ENCODE data around the gene TESMIN. TPM values are rescaled to one million over a fixed set of nuclear protein-coding genes. Genes with fewer than 3 reads are reported as not detected.

Gene TESMIN
- total RNA-seq, 2 experiments from 2014 or later, result 8.2 to 9.5 TPM

DNA sequence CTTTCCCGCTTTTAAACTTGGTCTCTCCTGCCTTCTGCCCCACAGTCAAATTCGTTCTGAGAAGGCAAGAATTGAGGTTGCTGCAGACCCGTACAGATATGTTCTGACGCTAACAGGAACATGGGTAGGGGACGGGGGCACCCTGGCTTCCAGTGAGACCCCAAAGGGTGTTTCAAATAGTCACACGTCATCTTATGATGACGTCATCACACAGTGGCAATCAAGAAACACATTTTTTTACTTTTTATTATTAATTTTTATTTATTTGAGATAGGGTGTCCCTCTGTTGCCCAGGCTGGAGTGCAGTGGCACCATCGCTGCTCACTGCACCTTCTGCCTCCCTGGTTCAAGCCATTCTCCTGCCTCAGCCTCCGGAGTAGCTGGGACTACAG is 22.9 kb upstream of the TESMIN start:
- no peak for DNase-seq
- Mint-ChIP-seq H3K27me3 (ENCODE audit: low read depth) (no peaks in the 10 kb centered on the region), H3K9me3 (ENCODE audit: insufficient read depth) (no peaks in the 10 kb centered on the region), H3K4me1 (ENCODE audit: low read depth) (no peaks in the 10 kb centered on the region), H3K36me3 (ENCODE audit: low read depth) (peaks cover 56% of the 10 kb centered on the region), H3K4me3 (no peak overlapping the region), H3K27ac (no peak overlapping the region)
- ChIA-PET POLR2A (no interaction called here), CTCF (no interaction called here)
- no peak for ATAC-seq

DNA sequence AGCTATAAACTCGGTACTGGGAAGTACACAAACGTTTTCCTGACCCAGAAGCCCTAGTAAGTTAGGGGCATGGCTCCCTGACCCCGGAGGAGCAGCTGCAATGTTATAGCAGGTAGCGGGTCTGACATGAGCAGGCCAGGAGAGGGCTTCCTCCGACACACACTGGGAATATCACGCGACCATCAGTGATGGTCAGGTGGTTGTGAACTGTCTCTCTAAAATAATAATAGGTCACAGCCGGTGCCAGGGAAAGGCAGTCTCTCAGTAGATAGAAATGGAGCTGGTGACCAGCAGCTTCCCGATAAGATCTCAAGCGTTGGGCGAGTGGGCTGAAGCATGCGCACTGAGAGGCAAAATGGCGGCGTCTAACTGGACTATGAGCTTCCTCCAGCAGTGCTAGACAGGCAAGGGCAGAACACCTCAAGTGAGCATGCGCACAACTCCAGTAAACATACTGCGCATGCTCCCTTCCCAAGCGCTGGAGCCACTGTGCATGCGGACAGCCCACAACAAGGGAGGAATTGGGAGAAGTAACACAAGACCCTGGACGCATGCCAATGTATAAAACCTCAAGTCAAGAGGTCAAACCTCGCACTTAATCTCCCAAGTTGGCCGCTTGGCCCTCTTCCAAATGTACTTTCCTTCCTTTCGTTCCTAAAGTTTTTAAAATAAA is 22.3 kb upstream of the TESMIN start:
- Mint-ChIP-seq H3K27ac (no peak overlapping the region), H3K4me1 (ENCODE audit: low read depth) (no peaks in the 10 kb centered on the region), H3K4me3 (no peak overlapping the region), H3K9me3 (ENCODE audit: insufficient read depth) (no peaks in the 10 kb centered on the region), H3K27me3 (ENCODE audit: low read depth) (no peaks in the 10 kb centered on the region), H3K36me3 (ENCODE audit: low read depth) (peaks cover 55% of the 10 kb centered on the region)
- no peak for DNase-seq
- ChIA-PET CTCF (no interaction called here), POLR2A (no interaction called here)
- ATAC-seq, result no peak

GRCh38 chr11:68772936-68773335 is 21.6 kb upstream of the TESMIN start:
- ATAC-seq (no peak), DNase-seq (no peak)
- H3K36me3 Mint-ChIP-seq (ENCODE audit: low read depth), result peaks cover 52% of the 10 kb centered on the region
- no peaks in the 10 kb centered on the region for H3K27me3 Mint-ChIP-seq (ENCODE audit: low read depth)
- ChIA-PET POLR2A (no interaction called here), CTCF (no interaction called here)
- no peak overlapping the region for H3K4me3 Mint-ChIP-seq
- H3K27ac Mint-ChIP-seq, result no peak overlapping the region
- H3K4me1 Mint-ChIP-seq (ENCODE audit: low read depth), result no peaks in the 10 kb centered on the region
- no peaks in the 10 kb centered on the region for H3K9me3 Mint-ChIP-seq (ENCODE audit: insufficient read depth)

- DNase-seq (no peak), ATAC-seq (no peak)
- Mint-ChIP-seq H3K4me3 (no peak overlapping the region), H3K9me3 (ENCODE audit: insufficient read depth) (no peaks in the 10 kb centered on the region), H3K27ac (no peak overlapping the region), H3K36me3 (ENCODE audit: low read depth) (peaks cover 47% of the 10 kb centered on the region), H3K27me3 (ENCODE audit: low read depth) (no peaks in the 10 kb centered on the region), H3K4me1 (ENCODE audit: low read depth) (no peaks in the 10 kb centered on the region)
- CTCF ChIA-PET, result no interaction called here
- POLR2A ChIA-PET, result no interaction called here
These were observed 19.5 kb upstream of the TESMIN start for GRCh38 chr11:68770781-68771180.

DNA sequence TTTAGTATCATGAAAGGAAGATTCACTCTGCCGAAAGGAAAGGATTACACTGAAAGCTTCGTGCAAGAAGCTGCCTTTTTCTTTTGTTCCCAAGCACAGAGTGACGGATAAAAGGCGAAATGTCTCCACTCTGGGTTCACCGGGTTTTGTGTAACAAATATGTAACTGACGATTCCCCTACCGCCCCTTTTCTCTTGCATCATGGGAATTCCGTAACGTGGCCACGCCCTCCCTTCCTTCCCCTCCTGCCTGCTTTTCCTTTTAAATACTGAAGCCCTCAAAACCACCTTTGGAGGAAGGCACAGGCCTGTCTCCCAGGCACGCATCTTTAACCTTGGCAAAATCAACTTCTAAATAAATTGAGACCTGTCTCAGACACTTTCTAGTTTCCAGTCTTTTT is 16.4 kb upstream of the TESMIN start:
- Mint-ChIP-seq H3K27me3 (ENCODE audit: low read depth) (no peaks in the 10 kb centered on the region), H3K27ac (no peak overlapping the region), H3K4me3 (no peak overlapping the region), H3K9me3 (ENCODE audit: insufficient read depth) (no peaks in the 10 kb centered on the region), H3K36me3 (ENCODE audit: low read depth) (peaks cover 31% of the 10 kb centered on the region), H3K4me1 (ENCODE audit: low read depth) (peaks cover 6% of the 10 kb centered on the region)
- CTCF ChIA-PET, result no interaction called here
- DNase-seq, result no peak
- no peak for ATAC-seq
- POLR2A ChIA-PET, result no interaction called here

DNA sequence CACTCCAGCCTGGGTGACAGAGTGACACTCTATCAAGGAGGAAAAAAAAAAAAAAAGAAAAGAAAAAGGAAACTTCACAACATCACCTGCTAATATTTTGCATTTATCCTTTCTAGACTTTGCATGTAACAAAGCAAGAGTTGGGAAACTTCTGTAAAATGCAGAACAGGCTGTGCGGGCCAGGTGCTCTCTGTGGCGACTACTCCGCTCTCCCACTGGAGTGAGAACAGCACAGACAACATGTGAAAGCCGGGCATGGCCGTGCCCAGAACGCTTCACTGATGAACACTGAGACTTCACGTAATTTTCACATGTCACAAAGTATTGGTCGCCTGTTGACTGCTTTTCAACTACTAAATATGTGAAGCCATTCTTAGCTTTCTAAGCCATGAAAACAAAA is 15.5 kb upstream of the TESMIN start:
- Mint-ChIP-seq H3K27me3 (ENCODE audit: low read depth) (no peaks in the 10 kb centered on the region), H3K36me3 (ENCODE audit: low read depth) (peaks cover 36% of the 10 kb centered on the region), H3K4me3 (no peak overlapping the region), H3K27ac (no peak overlapping the region), H3K9me3 (ENCODE audit: insufficient read depth) (no peaks in the 10 kb centered on the region), H3K4me1 (ENCODE audit: low read depth) (peaks cover 6% of the 10 kb centered on the region)
- DNase-seq (no peak), ATAC-seq (no peak)
- ChIA-PET CTCF (no interaction called here), POLR2A (no interaction called here)

DNA sequence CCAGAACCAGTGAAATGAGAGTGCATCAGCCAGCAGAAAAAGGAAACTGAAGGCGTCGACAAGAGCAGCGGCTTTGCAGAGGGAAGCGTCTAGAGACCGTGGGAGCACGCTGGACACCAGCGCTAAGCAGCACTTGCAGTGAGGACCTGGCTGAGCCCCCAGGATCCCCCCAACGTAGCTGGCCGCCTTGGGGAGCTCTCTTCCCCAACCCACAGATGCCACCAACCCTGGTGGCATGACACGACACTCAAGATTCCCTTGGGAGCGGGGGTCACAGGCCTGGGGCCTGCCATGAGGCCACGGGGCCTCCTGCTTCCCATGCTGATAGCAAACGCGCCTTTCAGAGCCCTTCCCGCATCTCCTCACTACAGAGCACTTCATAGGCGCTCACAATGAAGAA is 13.4 kb upstream of the TESMIN start:
- Mint-ChIP-seq H3K27ac (no peak overlapping the region), H3K4me1 (ENCODE audit: low read depth) (peaks cover 6% of the 10 kb centered on the region), H3K36me3 (ENCODE audit: low read depth) (peaks cover 25% of the 10 kb centered on the region), H3K27me3 (ENCODE audit: low read depth) (no peaks in the 10 kb centered on the region), H3K9me3 (ENCODE audit: insufficient read depth) (no peaks in the 10 kb centered on the region), H3K4me3 (no peak overlapping the region)
- CTCF ChIA-PET, result no interaction called here
- DNase-seq (no peak), ATAC-seq (no peak)
- POLR2A ChIA-PET, result no interaction called here

- CTCF ChIA-PET, result no interaction called here
- no peaks in the 10 kb centered on the region for H3K27me3 Mint-ChIP-seq (ENCODE audit: low read depth)
- POLR2A ChIA-PET, result no interaction called here
- peaks cover 29% of the 10 kb centered on the region for H3K36me3 Mint-ChIP-seq (ENCODE audit: low read depth)
- peaks cover 6% of the 10 kb centered on the region for H3K4me1 Mint-ChIP-seq (ENCODE audit: low read depth)
- no peaks in the 10 kb centered on the region for H3K9me3 Mint-ChIP-seq (ENCODE audit: insufficient read depth)
- H3K4me3 Mint-ChIP-seq, result no peak overlapping the region
- ATAC-seq (no peak), DNase-seq (no peak)
- no peak overlapping the region for H3K27ac Mint-ChIP-seq
These were observed 12.8 kb upstream of the TESMIN start for GRCh38 chr11:68763926-68764657.

DNA sequence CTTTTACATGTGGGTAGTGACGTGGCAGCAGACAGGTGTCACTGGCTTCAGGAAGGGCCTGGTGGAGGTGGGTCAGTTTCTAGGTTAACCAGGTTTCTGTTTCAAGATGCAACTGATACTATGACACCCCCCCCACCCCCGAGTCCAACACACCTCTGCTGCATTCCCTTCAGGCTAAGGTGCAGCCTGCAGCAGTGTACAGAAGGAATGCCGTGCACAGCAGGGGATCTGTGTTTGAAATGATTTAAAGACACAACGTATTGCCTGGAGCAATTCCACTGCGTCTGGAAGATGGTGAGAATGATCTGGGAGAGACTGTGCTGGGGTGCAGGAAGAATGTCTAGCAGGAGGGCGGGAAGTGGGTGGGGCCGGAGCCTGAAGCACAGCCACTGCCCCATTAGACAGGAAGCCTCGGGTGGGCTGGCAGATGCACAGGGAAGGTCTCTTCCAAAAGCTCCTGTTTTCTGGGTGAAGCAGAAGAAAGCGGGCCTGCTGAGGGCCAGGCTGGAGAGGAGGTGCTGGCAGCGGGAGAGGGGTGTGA is 11.9 kb upstream of the TESMIN start:
- no peak overlapping the region for H3K4me3 Mint-ChIP-seq
- POLR2A ChIA-PET, result no interaction called here
- DNase-seq, result no peak
- CTCF ChIA-PET, result no interaction called here
- H3K4me1 Mint-ChIP-seq (ENCODE audit: low read depth), result peaks cover 6% of the 10 kb centered on the region
- H3K36me3 Mint-ChIP-seq (ENCODE audit: low read depth), result peaks cover 24% of the 10 kb centered on the region
- H3K27ac Mint-ChIP-seq, result no peak overlapping the region
- H3K9me3 Mint-ChIP-seq (ENCODE audit: insufficient read depth), result no peaks in the 10 kb centered on the region
- no peak for ATAC-seq
- H3K27me3 Mint-ChIP-seq (ENCODE audit: low read depth), result no peaks in the 10 kb centered on the region

DNA sequence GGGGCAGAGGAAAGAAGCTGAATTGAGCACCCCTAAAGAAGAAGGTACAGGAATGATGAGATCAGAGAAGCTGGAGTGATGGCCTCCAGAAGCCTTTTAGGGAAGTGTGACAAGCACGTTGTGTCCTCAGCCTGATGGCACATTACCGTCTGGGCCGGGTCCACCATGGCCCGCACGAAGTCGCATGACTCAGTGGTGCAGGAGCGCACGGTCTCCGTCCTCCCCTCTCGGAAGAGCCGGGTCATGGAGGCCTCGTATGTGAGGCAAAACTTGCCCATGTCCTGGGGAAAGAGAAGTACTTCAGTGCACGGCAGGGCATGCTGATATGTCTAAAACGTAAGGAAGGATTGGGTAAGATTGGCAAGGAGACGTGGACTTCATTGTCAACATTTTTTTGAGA is 11.2 kb upstream of the TESMIN start:
- Mint-ChIP-seq H3K4me1 (ENCODE audit: low read depth) (peaks cover 6% of the 10 kb centered on the region), H3K27ac (peak overlapping the region; percentile 8), H3K4me3 (no peak overlapping the region), H3K9me3 (ENCODE audit: insufficient read depth) (no peaks in the 10 kb centered on the region), H3K36me3 (ENCODE audit: low read depth) (peaks cover 26% of the 10 kb centered on the region), H3K27me3 (ENCODE audit: low read depth) (no peaks in the 10 kb centered on the region)
- no peak for ATAC-seq
- DNase-seq, result no peak
- ChIA-PET CTCF (no interaction called here), POLR2A (no interaction called here)

GRCh38 chr11:68761801-68762200 is 10.5 kb upstream of the TESMIN start:
- H3K36me3 Mint-ChIP-seq (ENCODE audit: low read depth), result peaks cover 31% of the 10 kb centered on the region
- ChIA-PET POLR2A (no interaction called here), CTCF (no interaction called here)
- H3K9me3 Mint-ChIP-seq (ENCODE audit: insufficient read depth), result no peaks in the 10 kb centered on the region
- H3K27ac Mint-ChIP-seq, result no peak overlapping the region
- H3K4me1 Mint-ChIP-seq (ENCODE audit: low read depth), result peaks cover 6% of the 10 kb centered on the region
- H3K4me3 Mint-ChIP-seq, result no peak overlapping the region
- ATAC-seq (no peak), DNase-seq (no peak)
- H3K27me3 Mint-ChIP-seq (ENCODE audit: low read depth), result no peaks in the 10 kb centered on the region

DNA sequence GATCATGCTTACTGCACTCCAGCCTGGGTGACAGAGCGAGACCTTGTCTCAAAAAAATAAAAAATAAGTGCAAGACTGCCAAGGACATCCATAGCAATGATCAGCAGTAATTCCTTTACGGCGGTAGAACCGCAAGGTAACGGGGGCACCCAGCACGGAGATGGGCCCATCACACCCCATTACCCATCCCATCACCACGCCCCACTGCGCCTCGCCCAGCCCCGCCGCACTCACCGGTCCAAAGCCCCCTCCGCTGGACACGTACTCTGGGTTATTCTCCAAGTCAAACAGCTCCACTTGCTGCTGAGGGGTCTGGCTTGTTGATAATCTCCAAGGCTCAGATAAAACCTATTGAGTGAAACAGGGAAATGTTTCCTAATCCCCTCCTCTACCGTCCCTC is 8.7 kb upstream of the TESMIN start:
- no peak for DNase-seq
- ChIA-PET CTCF (no interaction called here), POLR2A (no interaction called here)
- H3K4me3 Mint-ChIP-seq, result no peak overlapping the region
- ATAC-seq, result no peak
- H3K36me3 Mint-ChIP-seq (ENCODE audit: low read depth), result peaks cover 36% of the 10 kb centered on the region
- H3K4me1 Mint-ChIP-seq (ENCODE audit: low read depth), result peaks cover 6% of the 10 kb centered on the region
- no peaks in the 10 kb centered on the region for H3K9me3 Mint-ChIP-seq (ENCODE audit: insufficient read depth)
- no peaks in the 10 kb centered on the region for H3K27me3 Mint-ChIP-seq (ENCODE audit: low read depth)
- H3K27ac Mint-ChIP-seq, result no peak overlapping the region

DNA sequence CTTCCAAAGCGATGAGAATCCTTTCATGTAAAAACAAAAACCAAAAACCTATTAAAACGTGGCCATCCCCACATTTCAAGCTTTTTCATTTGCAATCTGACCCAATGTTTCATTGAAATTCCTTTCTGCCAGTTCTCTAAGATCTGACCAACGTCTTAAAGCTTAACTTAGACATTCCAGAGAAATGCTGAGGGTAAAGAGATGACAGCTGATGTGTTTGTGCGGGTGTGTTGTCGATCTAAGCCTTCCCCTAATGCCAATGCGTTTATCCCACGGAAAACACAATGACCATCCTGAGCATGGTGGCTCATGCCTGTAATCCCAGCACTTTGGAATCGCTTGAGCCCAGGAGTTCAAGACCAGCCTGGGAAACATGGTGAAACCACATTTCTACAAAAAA is 6.4 kb upstream of the TESMIN start:
- Mint-ChIP-seq H3K4me3 (no peak overlapping the region), H3K36me3 (ENCODE audit: low read depth) (peaks cover 45% of the 10 kb centered on the region), H3K4me1 (ENCODE audit: low read depth) (no peaks in the 10 kb centered on the region), H3K9me3 (ENCODE audit: insufficient read depth) (no peaks in the 10 kb centered on the region), H3K27me3 (ENCODE audit: low read depth) (no peaks in the 10 kb centered on the region), H3K27ac (no peak overlapping the region)
- POLR2A ChIA-PET, result no interaction called here
- CTCF ChIA-PET, result no interaction called here
- ATAC-seq (no peak), DNase-seq (no peak)
